HepG2 (cell line): Measurements from ENCODE around the gene GPBAR1. TPM values are rescaled to one million over a fixed set of nuclear protein-coding genes. Genes with fewer than 3 reads are reported as not detected.

Experiments
- ATF5 ChIP-seq: sonication (generic); formaldehyde crosslinking; IDR thresholded peaks from 2 replicates; pipeline ENCODE4 v1.4.0; 2020; ENCODE audit warnings: mild to moderate bottlenecking, low read depth, missing genetic modification reagents
- BORCS8-MEF2B ChIP-seq: sonication (generic); formaldehyde crosslinking; IDR thresholded peaks from 2 replicates; pipeline ENCODE4 v1.8.0; 2022; ENCODE audit warnings: mild to moderate bottlenecking, missing genetic modification reagents
- CERS6 ChIP-seq: sonication (generic); formaldehyde crosslinking; IDR thresholded peaks from 2 replicates; pipeline ENCODE4 v1.5.0; 2020; ENCODE audit warnings: missing genetic modification reagents
- DRAP1 ChIP-seq: IDR thresholded peaks from 2 replicates; pipeline ENCODE4 v1.6.1; 2016; ENCODE audit warnings: missing genetic modification reagents, missing compliant biosample characterization
- IKZF1 ChIP-seq: fragments of 450-650 bp; IDR thresholded peaks from 2 replicates; pipeline ENCODE4 v1.7.1; 2016
- KAT2B ChIP-seq: fragments of 150-350 bp; IDR thresholded peaks from 2 replicates; pipeline ENCODE4 v1.6.1; 2014; ENCODE audit warnings: low read depth, low read length, borderline replicate concordance
- MAFK ChIP-seq, 2 experiments: IDR thresholded peaks in 1 of 2; conservative IDR thresholded peaks in 1 of 2; 2 replicates each; pipeline ENCODE4 v1.6.1; 2011; ENCODE audit warnings: improper control_type of control experiment in 2 of 2, low read length in 2 of 2
- MLLT10 ChIP-seq: sonication (generic); formaldehyde crosslinking; IDR thresholded peaks from 2 replicates; pipeline ENCODE4 v1.4.0; 2020; ENCODE audit warnings: missing genetic modification reagents
- NBN ChIP-seq: fragments of 450-650 bp; conservative IDR thresholded peaks from 2 replicates; pipeline ENCODE4 v1.6.1; 2017
- NCOA1 ChIP-seq: sonication (generic); formaldehyde crosslinking; IDR thresholded peaks from 2 replicates; pipeline ENCODE4 v1.9.0; 2021; ENCODE audit warnings: missing genetic modification reagents
- PHF8 ChIP-seq: sonication (generic); formaldehyde crosslinking; IDR thresholded peaks from 2 replicates; pipeline ENCODE4 v1.5.0; 2020; ENCODE audit warnings: missing genetic modification reagents
- SRSF1 ChIP-seq: fragments of 200-400 bp; formaldehyde crosslinking; optimal IDR thresholded peaks from 2 replicates; pipeline ENCODE3; 2017; ENCODE audit warnings: mild to moderate bottlenecking, low read depth, low read length, moderate library complexity
- TAF15 ChIP-seq: fragments of 200-400 bp; formaldehyde crosslinking; IDR thresholded peaks from one replicate; pipeline ENCODE4 v1.6.1; 2018; ENCODE audit warnings: mild to moderate bottlenecking, low read depth, low read length; ENCODE audit not compliant: poor library complexity, severe bottlenecking
- WIZ ChIP-seq: sonication (generic); formaldehyde crosslinking; IDR thresholded peaks from 2 replicates; pipeline ENCODE4 v1.5.1; 2020; ENCODE audit warnings: mild to moderate bottlenecking, missing genetic modification reagents
- ZFY ChIP-seq: sonication (generic); formaldehyde crosslinking; IDR thresholded peaks from 2 replicates; pipeline ENCODE4 v1.4.0; 2020; ENCODE audit warnings: missing genetic modification reagents
- ZNF101 ChIP-seq: sonication (generic); formaldehyde crosslinking; IDR thresholded peaks from 2 replicates; pipeline ENCODE4 v1.4.0; 2020; ENCODE audit warnings: mild to moderate bottlenecking, low read depth, missing genetic modification reagents, borderline replicate concordance
- ZNF232 ChIP-seq: sonication (generic); formaldehyde crosslinking; IDR thresholded peaks from 2 replicates; pipeline ENCODE4 v1.4.0; 2020; ENCODE audit warnings: missing genetic modification reagents, borderline replicate concordance
- ZNF280D ChIP-seq: sonication (generic); formaldehyde crosslinking; IDR thresholded peaks from 2 replicates; pipeline ENCODE4 v1.5.1; 2020; ENCODE audit warnings: mild to moderate bottlenecking, missing genetic modification reagents
- ZNF510 ChIP-seq: sonication (generic); formaldehyde crosslinking; IDR thresholded peaks from 2 replicates; pipeline ENCODE4 v1.4.0; 2020; ENCODE audit warnings: low read depth, mild to moderate bottlenecking, missing genetic modification reagents
- ZNF589 ChIP-seq: sonication (generic); formaldehyde crosslinking; conservative IDR thresholded peaks from 2 replicates; pipeline ENCODE4 v1.8.0; 2022; ENCODE audit warnings: mild to moderate bottlenecking, moderate library complexity, missing genetic modification reagents
- ZNF597 ChIP-seq: sonication (generic); formaldehyde crosslinking; IDR thresholded peaks from 2 replicates; pipeline ENCODE4 v1.5.0; 2020; ENCODE audit warnings: missing genetic modification reagents
- ZNF691 ChIP-seq: sonication (generic); formaldehyde crosslinking; IDR thresholded peaks from 2 replicates; pipeline ENCODE4 v1.4.0; 2020; ENCODE audit warnings: missing genetic modification reagents, low read depth, mild to moderate bottlenecking, borderline replicate concordance
- ZNF782 ChIP-seq: sonication (generic); formaldehyde crosslinking; IDR thresholded peaks from 2 replicates; pipeline ENCODE4 v1.4.0; 2020; ENCODE audit warnings: missing genetic modification reagents, mild to moderate bottlenecking, borderline replicate concordance
- polyA plus RNA-seq, 8 experiments: library from polyadenylated mRNA; depleted of rRNA in 3 of 8; stranded (reverse) in 7 of 8; unstranded in 1 of 8; fragments of >200 nt; fragmentation: Illumina TruSeq in 4 of 8; extraction: Trizol in 4 of 8; gene quantifications; 2 replicates each; pipeline versions ENCODE4 v1.2.1 to v1.2.3, GENCODE V29; 2011 to 2016; ENCODE audit warnings: low read depth in 4 of 8, missing spikeins in 1 of 8, mixed read lengths in 1 of 8; ENCODE audit not compliant: insufficient read depth in 1 of 8
- total RNA-seq, 5 experiments: library from RNA; depleted of rRNA; stranded (reverse); fragments of >200 nt; fragmentation: Illumina TruSeq; extraction: Trizol; gene quantifications; 2 replicates each; pipeline ENCODE4 v1.2.3, GENCODE V29; 2016; ENCODE audit warnings: low read depth in 1 of 5

GPBAR1 gene
- total and polyA plus RNA-seq, 2 of the 13 experiments (the other 11 are each of a cell fraction or from before 2014, with no cell fraction given): 0.05 to 0.09 TPM

GRCh38 chr2:218269900-218270720 is 9.3 kb downstream of the GPBAR1 start, which contains the start of the genes AAMP and PNKD (continued):
- TF ChIP-seq TAF15 (peak; percentile 35), ZNF589 (CRISPR knock-in tag) (no peak), ZNF280D (CRISPR knock-in tag) (peak; percentile 86; the same call in 1 of the 2 replicates), ZNF510 (no peak), MAFK (conservative IDR thresholded peaks at IDR 0.05 in 1 of 2, IDR thresholded peaks at IDR 0.05 in 1 of 2; ENCODE audit: low read length in 2 of 2) (no peak), ZNF597 (CRISPR knock-in tag) (0 out of 2 replicates have a peak, but pooled peaks have one; percentile 63), ZNF691 (CRISPR knock-in tag) (no peak), ZNF232 (CRISPR knock-in tag) (peak; percentile 58; the same call in 1 of the 2 replicates), NBN (no peak), ZNF782 (no peak; the same call in 1 of the 2 replicates), BORCS8-MEF2B (CRISPR knock-in tag) (no peak), CERS6 (CRISPR knock-in tag) (no peak), MLLT10 (CRISPR knock-in tag) (no peak), KAT2B (no peak), PHF8 (CRISPR knock-in tag) (peak; percentile 95), IKZF1 (no peak), SRSF1 (peak; percentile 95), ZFY (CRISPR knock-in tag) (peak; percentile 97), NCOA1 (no peak; the same call in 1 of the 2 replicates), DRAP1 (CRISPR knock-in tag) (peak; percentile 78), ATF5 (CRISPR knock-in tag) (no peak), WIZ (CRISPR knock-in tag) (peak; percentile 96), ZNF101 (0 out of 2 replicates have a peak, but pooled peaks have one; percentile 7)
